ENCODE data around the gene COQ7.

COQ7 gene

DNA sequence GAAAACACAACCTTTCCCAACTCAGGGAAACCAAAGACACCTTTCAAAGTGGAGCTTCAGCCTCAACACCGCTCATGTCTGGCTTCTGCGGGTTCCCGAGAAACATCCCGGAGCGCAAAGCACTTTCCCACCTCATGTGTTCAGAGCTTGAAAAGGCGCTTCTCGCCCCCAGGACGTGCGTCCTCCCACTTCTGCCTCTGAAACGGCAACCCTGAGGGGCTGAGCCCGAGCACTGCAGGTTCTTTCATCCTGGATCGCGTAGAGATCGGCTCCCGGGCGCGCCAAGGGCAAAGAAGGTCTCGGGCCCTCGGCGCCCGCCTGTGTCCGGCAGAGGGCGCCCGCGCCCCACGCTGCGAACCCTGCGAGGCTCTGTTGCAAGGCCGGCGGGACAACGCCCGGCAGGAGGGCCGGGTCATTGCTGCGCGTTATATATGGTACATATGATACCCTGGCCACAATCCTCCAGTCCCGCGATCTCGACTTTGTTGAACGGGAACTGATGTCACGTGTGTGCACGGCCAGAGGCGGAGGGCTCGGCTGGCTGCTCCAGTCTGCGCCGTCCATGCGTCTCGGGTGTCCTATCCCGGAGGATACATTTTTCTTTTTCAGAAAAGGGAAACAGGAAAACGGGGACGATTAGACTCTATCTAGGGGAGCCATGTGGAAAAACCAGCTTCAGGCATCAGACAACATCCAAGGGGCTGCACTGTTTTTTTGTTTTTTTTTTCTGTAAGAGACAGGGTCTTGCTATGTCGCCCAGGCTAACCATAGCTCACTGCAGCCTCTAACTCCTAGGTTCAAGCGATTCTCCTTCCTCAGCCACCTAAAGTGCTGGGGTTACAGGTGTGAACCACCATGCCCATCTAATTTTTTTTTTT lies 19.1 kb downstream of the COQ7 start:
- peak; percentile 94 for DNase-seq

DNA sequence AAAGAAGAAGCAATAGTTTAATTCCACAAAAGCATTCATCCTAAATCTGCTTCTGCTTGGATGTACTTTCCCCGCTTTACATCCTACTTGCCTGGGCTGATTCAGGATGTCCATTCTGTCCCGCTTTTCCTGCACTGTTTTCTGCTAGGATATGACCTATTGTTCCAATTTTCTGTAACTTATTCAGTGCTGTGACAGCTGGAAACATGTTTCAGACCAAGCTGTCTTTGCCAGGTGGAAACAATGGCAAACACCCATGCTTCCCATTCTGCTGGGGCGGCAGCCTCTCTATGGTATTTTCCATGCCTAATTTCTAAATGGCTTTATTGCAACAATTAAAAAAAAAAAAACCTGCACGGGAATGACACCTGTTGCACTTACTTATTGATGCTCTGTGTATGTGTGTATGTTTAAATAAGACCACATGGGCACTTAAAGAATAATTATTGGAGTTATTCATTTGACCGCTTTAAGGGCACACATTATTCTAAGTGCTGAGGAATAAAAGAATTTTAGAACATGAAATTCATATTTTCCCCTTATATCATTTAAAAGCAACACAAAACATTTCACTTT lies 21.0 kb downstream of the COQ7 start:
- no peak for DNase-seq

DNA sequence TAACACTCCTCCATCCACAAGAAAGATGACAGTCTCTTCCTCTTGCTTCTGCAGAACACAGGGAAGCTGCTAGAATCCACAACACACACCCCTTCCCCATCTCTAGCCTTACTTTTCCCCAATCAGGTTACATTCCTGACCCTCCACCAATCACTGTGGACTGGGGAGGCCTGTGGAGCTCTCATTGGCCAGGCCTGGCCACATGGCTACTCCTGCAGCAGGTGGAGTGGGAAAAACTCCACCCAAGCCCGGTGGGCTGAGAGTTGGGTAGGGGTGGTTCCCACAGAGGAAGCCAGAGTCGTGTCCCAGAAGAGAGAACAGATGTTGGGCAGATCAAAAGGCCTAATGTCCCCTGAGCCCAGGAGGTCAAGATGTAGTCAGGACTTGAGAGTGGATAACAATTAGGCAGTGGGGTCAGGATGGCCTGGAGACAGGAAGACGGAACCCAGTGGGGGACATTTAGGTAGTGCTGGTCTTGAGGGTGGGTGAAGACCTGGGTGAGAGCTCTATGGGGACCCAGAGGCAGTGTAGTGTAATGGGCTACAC lies 22.1 kb downstream of the COQ7 start:
- no peak for DNase-seq

DNA sequence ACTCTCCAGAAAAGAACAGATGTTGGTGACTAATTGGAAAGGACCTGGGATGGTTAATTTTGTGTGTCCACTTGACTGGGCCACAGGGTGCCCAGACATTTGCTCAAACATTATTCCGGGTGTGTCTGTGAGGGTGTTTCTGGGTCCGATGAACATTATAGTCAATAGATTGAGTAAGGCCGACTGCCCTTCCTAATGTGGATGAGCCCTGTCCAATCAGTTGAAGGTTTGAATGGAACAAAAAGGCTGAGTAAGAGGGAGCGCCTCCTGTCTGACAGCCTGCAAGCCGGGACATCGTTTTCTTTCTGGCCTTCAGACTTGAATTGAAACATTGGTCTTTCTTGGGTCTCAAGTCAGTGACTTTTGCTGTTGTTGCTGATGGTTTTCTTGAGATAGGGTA lies 23.5 kb downstream of the COQ7 start:
- DNase-seq: no peak

DNA sequence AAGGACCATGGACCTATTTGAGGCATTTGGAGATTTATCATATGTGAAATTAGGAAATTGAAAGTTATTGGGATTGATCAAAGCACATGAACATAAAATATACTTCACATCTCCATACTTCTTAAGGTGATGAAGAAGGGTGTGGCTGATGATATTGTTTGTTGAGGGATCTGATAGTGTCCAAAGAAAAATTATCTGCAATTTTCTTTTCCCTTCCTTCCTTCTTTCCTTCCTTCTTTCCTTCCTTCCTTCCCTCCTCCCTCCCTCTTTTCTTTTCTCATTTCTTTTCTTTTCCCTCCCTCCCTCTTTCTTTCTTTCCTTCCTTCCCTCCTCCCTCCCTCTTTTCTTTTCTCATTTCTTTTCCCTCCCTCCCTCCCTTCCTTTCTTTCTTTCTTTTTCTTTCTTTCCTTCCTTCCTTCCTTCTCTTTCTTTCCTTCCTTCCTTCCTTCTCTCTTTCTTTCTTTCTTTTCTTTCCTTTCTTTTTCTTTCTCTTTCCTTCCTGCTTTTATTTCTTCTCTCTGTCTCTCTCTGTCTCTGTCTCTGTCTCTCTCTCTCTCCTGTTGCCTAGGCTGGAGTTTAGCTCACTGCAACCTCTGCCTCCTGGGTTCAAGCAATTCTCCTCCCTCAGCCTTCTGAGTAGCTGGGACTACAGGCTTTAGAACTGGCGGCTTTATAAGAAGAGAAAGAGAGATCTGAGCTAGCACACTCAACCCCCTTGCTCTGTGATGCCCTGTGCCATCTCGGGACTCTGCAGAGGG lies 25.4 kb downstream of the COQ7 start:
- no peak for DNase-seq

DNA sequence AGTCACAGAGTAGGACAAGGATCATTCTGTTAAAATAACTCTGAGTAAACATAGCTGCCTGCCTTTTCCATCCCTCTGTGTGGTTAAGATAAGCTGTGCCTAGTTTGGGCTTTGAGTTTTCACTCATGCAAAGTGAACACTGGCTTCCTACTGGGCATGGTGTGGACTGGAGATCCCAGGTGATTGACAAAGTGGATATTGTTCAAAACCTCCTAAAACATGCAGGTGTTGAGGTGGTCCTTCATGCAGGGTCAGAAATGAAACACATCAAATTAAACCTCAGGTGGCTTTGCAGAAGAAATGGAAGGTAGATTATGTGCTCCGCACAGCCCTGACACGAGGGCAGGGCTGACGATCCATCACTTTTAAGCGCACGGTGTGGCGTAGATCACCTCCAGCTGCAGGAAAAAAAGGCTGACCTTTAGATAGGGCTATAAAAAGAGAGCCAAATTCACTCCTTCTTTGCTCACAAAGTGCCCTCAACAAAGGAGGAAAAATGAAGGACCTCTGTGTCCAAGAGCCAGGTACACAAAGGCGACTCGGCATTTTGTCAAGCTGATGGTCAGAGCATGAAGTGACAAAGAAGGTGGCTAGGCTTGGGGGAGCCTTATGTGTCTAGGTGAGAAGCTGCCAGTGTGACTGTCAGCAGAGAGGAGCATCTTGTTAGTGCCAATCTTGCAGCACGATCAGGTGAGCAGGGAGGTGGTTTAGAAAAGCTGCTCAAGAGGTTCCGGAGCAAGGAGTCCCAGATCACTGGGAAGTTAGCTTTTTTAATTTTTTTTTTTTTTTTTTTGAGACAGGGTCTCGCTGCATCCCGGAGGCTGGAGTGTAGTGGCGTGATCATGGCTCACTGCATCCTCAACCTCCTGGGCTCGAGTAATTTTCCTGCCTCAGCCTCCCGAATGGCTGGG lies 26.5 kb downstream of the COQ7 start:
- DNase-seq: no peak

DNA sequence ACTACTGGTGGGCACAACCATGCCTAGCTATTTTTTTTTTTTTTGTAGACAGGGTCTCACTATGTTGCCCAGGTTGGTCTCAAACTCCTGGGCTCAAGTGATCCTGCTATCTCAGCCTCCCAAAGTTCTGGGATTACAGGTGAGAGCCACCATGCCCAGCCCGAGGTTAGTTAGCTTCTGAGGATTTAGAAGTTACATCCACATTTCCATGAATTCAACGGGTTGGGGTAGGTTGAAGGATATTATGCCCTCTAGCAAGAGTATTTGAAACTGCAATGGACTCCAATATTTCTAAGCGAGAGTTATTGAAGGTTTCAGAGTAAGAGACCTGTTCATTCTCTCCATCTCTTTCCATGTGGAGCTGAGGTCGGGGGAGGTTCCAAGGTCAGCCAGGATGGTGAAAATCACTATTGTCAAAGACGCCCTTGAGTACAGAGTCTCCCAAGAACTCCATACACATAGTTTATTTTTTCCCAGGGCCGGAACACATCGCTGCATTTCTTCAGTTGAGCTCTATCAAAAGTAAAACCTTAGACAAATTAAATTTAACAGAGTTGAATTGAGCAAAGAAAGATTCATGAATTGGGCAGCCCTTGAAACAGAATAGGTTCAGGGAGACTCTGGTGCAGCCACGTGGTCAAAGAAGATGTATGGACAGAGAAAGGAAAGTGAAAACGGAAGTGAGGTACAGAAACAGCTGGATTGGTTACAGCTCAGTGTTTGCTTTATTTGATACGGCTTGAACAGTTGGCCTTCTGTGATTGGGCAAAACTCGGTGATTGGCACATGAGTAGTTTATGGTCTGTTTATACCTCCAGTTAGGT lies 27.3 kb downstream of the COQ7 start:
- no peak for DNase-seq

DNA sequence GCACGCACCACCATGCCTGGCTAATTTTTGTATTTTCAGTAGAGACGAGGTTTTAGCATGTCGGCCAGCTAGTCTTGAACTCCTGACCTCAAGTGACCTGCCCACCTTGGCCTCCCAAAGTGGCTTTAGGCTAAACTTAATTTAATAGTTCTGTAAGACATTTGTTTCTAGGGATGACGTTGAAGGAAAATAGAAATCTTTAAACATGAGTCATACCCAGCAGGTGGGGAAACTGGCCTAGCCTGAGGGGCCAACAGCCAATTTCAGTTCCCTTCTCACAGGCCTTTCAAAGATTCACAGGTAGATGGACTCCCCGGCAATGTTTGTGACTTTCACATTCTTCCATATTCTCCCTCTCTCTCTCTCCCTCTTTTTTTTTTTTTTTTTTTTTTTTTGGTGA lies 28.2 kb downstream of the COQ7 start:
- no peak for DNase-seq

DNA sequence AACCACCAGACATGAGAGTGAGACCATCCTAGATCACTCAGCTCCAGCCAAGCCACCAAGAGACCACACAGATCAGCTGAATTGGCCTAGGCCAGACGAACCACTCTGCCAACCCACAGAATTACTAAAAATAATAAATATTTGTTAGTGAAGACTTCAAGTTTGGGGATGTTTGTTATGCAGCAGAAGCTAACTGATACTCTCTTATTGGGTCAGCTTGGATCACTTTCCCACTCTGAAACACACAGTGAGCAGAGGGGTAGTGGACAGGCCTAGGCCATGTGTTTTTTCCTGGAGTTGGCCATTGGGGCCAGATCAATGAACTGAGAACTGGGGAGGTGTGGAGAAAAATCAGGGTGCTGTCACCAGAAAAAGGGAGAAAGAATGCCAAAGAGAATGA lies 30.8 kb downstream of the COQ7 start:
- DNase-seq: no peak

DNA sequence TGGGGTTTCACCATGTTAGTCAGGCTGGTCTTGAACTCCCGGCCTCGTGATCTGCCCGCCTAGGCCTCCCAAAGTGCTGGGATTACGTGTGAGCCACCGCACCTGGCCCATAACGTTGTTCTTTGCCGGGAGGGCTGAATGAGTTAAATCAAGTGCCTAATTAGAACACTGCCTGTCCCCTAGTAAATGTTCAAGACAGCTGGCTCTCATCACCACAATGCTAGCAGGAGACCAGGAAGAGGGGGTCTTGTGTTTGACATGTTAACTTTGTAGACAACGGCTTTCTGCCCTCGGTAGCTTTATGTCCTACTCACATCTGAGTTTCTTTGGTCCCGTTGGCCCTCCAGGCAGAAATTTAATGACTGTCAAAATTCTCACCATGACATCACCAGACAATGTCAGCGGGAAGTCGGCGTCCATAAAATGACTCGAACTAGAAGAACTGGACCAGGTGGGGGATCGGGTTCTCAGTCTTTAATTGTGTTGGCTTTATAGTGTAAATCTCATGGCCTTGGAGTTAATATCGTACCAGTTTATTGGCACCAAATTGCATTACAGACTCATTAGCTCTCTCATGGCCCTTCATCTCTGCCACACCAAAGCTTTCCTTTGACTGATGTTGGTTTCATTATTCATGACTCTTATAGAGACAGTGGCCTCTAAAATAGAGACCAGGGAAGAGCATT lies 34.9 kb downstream of the COQ7 start:
- no peak for DNase-seq

DNA sequence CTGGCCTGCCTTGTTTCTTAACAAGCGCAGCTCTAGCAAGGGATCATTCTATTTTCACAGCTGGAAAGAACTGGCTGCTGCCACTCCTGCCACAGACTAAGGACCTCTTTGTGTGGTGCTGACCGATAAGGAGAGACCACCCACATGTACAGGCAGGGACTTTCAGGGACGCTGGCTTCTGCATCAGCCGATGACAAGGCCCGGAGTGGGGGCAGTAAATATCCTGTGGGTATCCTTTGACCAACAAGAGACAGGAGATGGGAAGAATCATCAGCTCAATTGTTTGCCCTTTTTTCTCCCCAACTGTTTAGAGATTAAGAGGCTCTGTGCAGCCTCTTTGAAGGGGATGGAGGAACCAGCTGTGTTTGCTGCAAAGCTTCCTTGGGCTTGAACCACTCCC lies 37.2 kb downstream of the COQ7 start:
- no peak for DNase-seq

DNA sequence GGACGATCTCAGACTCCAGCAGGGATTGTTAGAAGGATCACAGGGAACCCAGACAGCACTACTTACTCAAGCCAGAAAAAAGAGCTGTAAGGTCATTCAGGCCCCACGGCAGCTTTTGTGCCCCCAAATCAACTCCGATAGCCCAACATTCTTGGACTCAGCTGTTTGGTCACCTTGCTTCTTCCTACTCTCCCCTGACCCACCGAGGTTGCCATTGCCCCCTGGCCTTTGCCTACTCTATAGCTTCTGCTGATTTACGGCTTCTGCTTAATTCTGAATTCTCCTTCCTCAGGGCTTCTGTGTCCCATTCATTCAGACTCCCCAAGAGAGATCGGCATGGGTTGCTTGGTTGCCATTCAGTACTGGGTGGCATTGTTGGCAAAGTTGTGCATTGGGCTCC lies 37.7 kb downstream of the COQ7 start:
- DNase-seq: no peak

DNA sequence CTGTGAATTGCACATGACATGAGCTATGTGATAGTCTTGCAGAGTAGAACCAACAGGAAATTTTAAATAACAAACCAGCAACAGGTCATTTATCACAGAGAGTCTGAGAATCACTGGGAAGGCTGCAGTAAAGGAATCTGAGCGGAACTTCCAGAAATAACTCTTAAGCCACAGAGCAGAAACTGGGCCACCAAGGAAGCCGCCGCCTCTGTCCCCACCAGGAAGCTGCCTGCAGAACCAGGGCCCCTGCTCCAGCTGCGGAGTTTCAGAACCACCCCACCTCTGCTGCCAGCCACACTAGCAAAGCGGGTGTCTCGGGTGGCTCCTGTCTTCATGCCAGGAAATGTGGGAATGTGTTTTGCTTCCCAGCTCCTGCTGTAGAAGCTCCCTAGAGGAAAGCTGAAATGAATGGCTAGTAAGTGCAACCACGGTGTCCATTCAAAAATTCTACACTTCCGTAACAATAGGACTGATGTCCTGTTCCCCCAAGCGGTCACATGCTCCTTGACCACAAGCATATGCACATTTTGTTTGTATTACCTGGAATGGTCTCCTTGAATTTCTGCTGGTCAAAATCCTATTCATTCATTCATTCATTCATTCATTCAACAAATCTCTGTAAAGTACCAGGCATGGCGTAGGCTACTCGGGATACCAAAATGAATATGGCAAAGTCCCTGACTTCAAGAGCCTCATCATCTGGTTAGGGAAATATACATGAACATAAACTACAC lies 38.6 kb downstream of the COQ7 start:
- DNase-seq: no peak

DNA sequence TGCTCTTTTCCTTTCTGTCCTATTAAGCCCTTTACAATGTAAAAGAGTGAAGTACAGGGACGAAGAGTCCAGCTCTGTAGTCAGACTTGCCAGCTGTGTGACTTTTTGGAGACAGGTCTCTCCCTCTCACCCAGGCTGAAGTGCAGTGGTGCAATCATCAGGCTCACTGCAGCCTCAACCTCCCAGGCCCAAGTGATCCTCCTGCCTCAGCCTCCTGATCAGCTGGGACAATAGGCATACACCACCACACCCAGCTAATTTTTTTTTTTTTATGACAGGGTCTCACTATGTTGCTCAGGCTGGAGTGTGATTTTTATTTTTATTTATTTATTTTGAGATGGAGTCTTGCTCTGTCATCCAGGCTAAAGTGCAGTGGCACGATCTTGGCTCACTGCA lies 39.2 kb downstream of the COQ7 start:
- DNase-seq: no peak

DNA sequence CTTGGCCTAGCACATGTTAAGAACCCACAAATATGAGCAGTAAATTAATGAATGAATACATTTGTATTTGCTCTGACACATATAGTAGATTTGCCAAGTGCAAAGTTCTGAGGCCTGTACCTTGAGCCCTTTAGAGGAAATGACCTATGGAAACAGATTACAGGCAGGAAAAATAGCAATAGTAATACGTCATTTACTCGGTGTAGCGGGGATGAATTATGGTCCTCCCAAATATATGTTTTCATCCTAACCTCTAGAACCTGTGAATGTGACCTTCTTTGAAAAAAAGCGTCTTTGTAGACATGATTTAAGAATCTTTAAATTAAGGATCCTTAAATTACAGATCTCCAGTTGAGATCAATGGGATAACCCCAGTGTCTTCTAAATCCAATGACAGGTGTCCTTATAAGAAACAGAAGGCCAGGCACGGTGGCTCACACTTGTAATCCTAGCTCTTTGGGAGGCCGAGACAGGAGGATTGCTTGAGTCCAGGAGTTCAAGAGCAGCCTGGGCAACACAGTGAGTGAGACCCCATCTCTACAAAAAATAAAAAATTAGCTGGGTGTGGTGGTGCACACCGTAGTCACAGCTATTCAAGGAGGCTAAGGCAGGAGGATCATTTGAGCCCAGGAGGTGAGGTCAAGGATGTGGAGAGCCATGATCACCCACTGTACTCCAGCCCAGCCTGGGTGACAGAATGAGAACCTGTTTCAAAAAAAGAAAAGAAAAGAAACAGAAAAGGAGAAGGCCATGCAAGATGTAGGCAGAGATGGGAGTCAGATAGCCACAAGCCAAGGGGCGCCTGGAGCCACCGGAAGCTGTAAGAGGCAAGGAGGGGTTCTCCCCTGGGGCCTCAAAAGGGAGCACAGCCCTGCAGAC lies 41.2 kb downstream of the COQ7 start:
- DNase-seq: no peak

DNA sequence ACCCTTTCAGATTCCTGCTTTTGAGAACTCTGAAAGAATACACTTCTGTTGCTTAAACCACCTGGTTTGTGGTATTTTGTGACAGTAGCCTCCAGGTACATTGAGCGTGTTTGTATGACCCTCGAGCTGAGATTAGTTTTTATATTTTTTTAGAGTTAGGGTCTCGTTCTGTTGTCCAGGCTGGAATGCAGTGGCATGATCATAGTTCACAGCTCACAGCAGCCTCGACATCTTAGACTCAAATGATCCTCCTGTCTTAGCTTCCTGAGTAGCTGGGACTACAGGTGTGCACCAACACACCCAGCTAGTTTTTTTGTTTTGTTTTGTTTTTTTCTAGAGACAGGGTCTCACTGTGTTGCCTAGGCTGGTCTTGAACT lies 41.9 kb downstream of the COQ7 start:
- no peak for DNase-seq

DNA sequence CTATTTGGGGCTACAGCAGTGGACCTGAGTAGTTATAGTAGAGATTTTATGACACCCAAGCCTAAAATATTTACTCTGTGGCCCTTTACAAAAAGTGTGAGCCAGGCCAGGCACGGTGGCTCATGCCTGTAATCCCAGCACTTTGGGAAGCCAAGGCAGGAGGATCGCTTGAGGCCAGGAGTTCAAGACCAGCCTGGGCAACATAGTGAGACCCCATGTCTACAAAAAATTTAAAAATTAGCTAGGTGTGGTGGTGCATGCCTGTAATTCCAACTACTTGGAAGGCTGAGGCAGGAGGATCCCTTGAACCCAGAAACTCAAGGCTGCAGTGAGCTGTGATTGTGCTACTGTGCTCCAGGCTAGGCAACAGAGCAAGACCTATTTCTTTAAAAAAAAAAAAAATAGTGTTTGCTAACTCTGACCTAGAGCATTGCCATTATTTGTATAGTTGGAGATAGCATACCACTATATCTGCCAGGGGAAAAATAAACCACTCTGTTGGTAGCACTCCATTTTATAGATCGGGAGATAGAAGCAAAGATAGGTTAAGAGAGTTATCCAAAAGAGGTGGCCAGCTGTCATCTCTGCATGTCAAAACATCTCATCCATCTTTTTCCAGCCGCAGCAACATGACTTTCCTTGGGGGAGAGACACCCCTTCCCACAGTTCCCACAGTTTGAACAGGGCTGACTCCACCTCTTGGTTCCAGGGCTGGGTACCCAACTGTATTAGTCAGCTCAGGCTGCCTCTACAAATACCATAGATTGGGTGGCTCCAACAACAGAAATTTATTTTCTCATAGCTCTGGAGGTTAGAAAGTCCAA lies 43.3 kb downstream of the COQ7 start:
- DNase-seq: no peak

DNA sequence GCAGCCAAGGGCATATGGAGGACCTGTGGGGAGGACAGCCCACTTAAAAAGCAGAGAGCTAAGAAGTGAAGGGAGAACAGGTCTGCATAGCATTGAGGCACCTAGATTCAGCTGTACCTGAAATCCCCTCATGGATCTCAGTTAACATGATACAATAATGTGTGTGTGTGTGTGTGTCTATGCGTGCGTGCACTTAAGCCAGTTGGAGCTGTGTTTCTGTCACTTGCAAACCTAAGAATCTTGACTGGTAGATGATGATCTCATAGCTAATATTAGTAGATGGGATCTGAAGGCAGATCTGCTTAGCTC lies 44.6 kb downstream of the COQ7 start:
- DNase-seq: no peak

Data from retina (tissue), 1 donor.